ENCODE measurements around the gene OAS2. TPM values are rescaled to one million over a fixed set of nuclear protein-coding genes. Genes with fewer than 3 reads are reported as not detected.

OAS2 gene
- total and polyA plus RNA-seq, 2 of the 8 experiments (the other 6 are each of a cell fraction or from before 2014, with no cell fraction given), result 0.06 TPM; not detected in 1

DNA sequence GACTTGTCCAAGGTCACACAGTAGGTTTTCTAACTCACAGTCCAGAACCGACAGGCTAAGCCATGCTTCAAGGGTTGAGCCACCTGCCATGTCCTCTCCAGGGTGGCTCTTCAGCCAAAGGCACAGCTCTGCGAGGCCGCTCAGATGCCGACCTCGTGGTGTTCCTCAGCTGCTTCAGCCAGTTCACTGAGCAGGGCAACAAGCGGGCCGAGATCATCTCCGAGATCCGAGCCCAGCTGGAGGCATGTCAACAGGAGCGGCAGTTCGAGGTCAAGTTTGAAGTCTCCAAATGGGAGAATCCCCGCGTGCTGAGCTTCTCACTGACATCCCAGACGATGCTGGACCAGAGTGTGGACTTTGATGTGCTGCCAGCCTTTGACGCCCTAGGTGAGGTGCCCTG lies 12.7 kb upstream of the OAS2 start:
- 85% methylated on average over 15 of the region's 15 CpGs; no CpG with 5 or more reads in 1 of the 2 experiments for WGBS, 2 experiments (ENCODE audit: extremely low coverage in 1 of 2, insufficient coverage in 1 of 2, insufficient read length in 1 of 2, insufficient replicate concordance in 2 of 2, low coverage in 1 of 2, low lambda C conversion rate in 2 of 2, missing lambda C conversion rate in 1 of 2)
- TF ChIP-seq RAD21 (IDR thresholded peaks at IDR 0.05 in 1 of 2, conservative IDR thresholded peaks at IDR 0.05 in 1 of 2; ENCODE audit: low read depth in 2 of 2, low read length in 2 of 2) (no peak), NRF1 (IDR thresholded peaks at IDR 0.05; ENCODE audit: low read depth, low read length) (no peak), TAF1 (IDR thresholded peaks at IDR 0.05; ENCODE audit: low read depth, low read length) (no peak), SP1 (IDR thresholded peaks at IDR 0.05; ENCODE audit: low read depth, low read length) (no peak), TEAD4 (IDR thresholded peaks at IDR 0.05; ENCODE audit: low read depth, low read length) (no peak)

More for the DNA sequence above, 12.7 kb upstream of the OAS2 start:
- no peaks in the 10 kb centered on the region for H3K4me1 ChIP-seq (replicated peaks in 1 of 4; ENCODE audit: control insufficient read depth in 3 of 4, insufficient read depth in 4 of 4, low read length in 3 of 4)
- CTCF ChIA-PET (ENCODE audit: partially characterized antibody), result interaction anchor here (0.6 to 2.4 kb wide), 4 partner anchors 10 to 65 kb away, joined by 3 to 8 read pairs (median 4); no protein-coding TSS in a partner anchor
- POLR2A ChIA-PET (ENCODE audit: partially characterized antibody), result no interaction called here
- no peak overlapping the region for H4K5ac ChIP-seq (ENCODE audit: insufficient read length, low read depth, low read length)
- H2BK15ac ChIP-seq (ENCODE audit: low read length), result no peak overlapping the region
- DNase-seq (ENCODE audit: low read depth in 1 of 2, low spot score in 2 of 2), result no peak
- H2AFZ ChIP-seq (ENCODE audit: low read length), result no peak overlapping the region
- H3K18ac ChIP-seq (ENCODE audit: extremely low read depth, low read length), result no peak overlapping the region
- no peak overlapping the region for H4K8ac ChIP-seq (ENCODE audit: extremely low read depth, insufficient read depth, low read length)
- peaks cover 0 to 2% of the 10 kb centered on the region in 2 experiments for H4K20me1 ChIP-seq (replicated peaks in 1 of 2; ENCODE audit: control insufficient read depth in 1 of 2, insufficient read depth in 2 of 2, low read length in 2 of 2)
- H2BK5ac ChIP-seq (ENCODE audit: low read depth, low read length), result no peak overlapping the region
- H3K9me3 ChIP-seq (ENCODE audit: insufficient read depth in 2 of 2, low read depth in 1 of 2, low read length in 1 of 2), result peaks cover 3 to 5% of the 10 kb centered on the region in 2 experiments; a peak in 2 of 4 replicates
- no peak overlapping the region for H2BK12ac ChIP-seq (ENCODE audit: low read depth, low read length)
- no peak overlapping the region for H3K4ac ChIP-seq (replicated peaks; ENCODE audit: insufficient read length, low read depth, low read length)
- H3K4me3 ChIP-seq (ENCODE audit: extremely low read depth in 1 of 4, insufficient read depth in 2 of 4, low read depth in 3 of 4, low read length in 4 of 4), result no peak overlapping the region
- H3K36me3 ChIP-seq (ENCODE audit: control insufficient read depth in 2 of 4, insufficient read depth in 4 of 4, low read length in 3 of 4), result no peaks in the 10 kb centered on the region
- no peaks in the 10 kb centered on the region for H3K27me3 ChIP-seq (replicated peaks in 1 of 4; ENCODE audit: control insufficient read depth in 3 of 4, extremely low read depth in 1 of 4, insufficient read depth in 3 of 4, low read length in 3 of 4)
- H3K4me2 ChIP-seq (ENCODE audit: insufficient read depth in 1 of 2, low read depth in 2 of 2, low read length in 2 of 2), result no peak overlapping the region
- no peaks in the 10 kb centered on the region for H3K23me2 ChIP-seq (ENCODE audit: low read depth, low read length)
- no peaks in the 10 kb centered on the region for H3K79me1 ChIP-seq (ENCODE audit: low read depth, low read length)
- no peak overlapping the region for H2AK5ac ChIP-seq (ENCODE audit: low read depth, low read length)
- H4K91ac ChIP-seq (replicated peaks; ENCODE audit: insufficient read length, low read length), result no peak overlapping the region
- H3K56ac ChIP-seq (replicated peaks; ENCODE audit: insufficient read length, low read depth, low read length), result no peak overlapping the region
- no peak overlapping the region for H2BK20ac ChIP-seq (ENCODE audit: low read length)
- no peak overlapping the region for H3K23ac ChIP-seq (ENCODE audit: insufficient read length)
- no peak overlapping the region for H3K27ac ChIP-seq (ENCODE audit: low read depth, low read length)
- H2BK120ac ChIP-seq (replicated peaks; ENCODE audit: low read depth, low read length), result no peak overlapping the region
- H3K9ac ChIP-seq (replicated peaks in 1 of 4; ENCODE audit: extremely low read depth in 1 of 4, low read depth in 3 of 4, low read length in 3 of 4), result no peak overlapping the region
- no peaks in the 10 kb centered on the region for H3K79me2 ChIP-seq (ENCODE audit: control insufficient read depth in 1 of 2, insufficient read depth in 2 of 2, low read length in 2 of 2)
- no peak overlapping the region for H3K14ac ChIP-seq (ENCODE audit: insufficient read length)
- no peak for FAIRE-seq
